Fibroblast of lung (primary cell): ENCODE data around the gene TMEM52. TPM values are rescaled to one million over a fixed set of nuclear protein-coding genes. Genes with fewer than 3 reads are reported as not detected.

Experiments
- DNase-seq, 2 donors: peaks; one replicate each; pipeline versions ENCODE4 v3.0.0 to v3.0.0-alpha.2; 2010; ENCODE audit warnings: low read depth in 2 of 2
- H2AFZ ChIP-seq: 2 replicates; pipeline ENCODE4 v1.5.1; 2012; ENCODE audit warnings: low read length, control low read depth, inconsistent platforms
- H3K27ac ChIP-seq: 2 replicates; pipeline ENCODE4 v1.5.1; 2011; ENCODE audit warnings: low read length, control low read depth; ENCODE audit not compliant: insufficient read depth
- H3K27me3 ChIP-seq: 2 replicates; pipeline ENCODE4 v1.5.1; 2011; ENCODE audit warnings: mild to moderate bottlenecking, low read length; ENCODE audit not compliant: control insufficient read depth, insufficient read depth
- H3K36me3 ChIP-seq: 2 replicates; pipeline ENCODE4 v1.5.1; 2011; ENCODE audit warnings: low read length; ENCODE audit not compliant: control insufficient read depth, insufficient read depth
- H3K4me1 ChIP-seq: 2 replicates; pipeline ENCODE4 v1.5.1; 2011; ENCODE audit warnings: low read length; ENCODE audit not compliant: control insufficient read depth, insufficient read depth; ENCODE audit errors: extremely low read depth
- H3K4me2 ChIP-seq: 2 replicates; pipeline ENCODE4 v1.5.1; 2011; ENCODE audit warnings: low read length, control low read depth; ENCODE audit not compliant: insufficient read depth; ENCODE audit errors: extremely low read depth
- H3K4me3 ChIP-seq, 4 experiments: fragments of 200-600 bp in 1 of 4; sonication (generic) in 1 of 4; replicated peaks in 1 of 4; 2 replicates each; pipeline ENCODE4 v1.5.1; 2011 to 2016; ENCODE audit warnings: low read length in 4 of 4, low read depth in 3 of 4, mild to moderate bottlenecking in 3 of 4, control low read depth in 2 of 4, inconsistent platforms in 1 of 4, mixed read lengths in 1 of 4; ENCODE audit not compliant: insufficient read depth in 1 of 4; ENCODE audit errors: control extremely low read depth in 1 of 4
- H3K79me2 ChIP-seq: 2 replicates; pipeline ENCODE4 v1.5.1; 2012; ENCODE audit warnings: mild to moderate bottlenecking, low read length, inconsistent platforms; ENCODE audit not compliant: control insufficient read depth, insufficient read depth
- H3K9ac ChIP-seq: 2 replicates; pipeline ENCODE4 v1.5.1; 2011; ENCODE audit warnings: mild to moderate bottlenecking, low read length, control low read depth; ENCODE audit not compliant: insufficient read depth
- H3K9me3 ChIP-seq: 2 replicates; pipeline ENCODE4 v1.5.1; 2012; ENCODE audit warnings: low read depth, low read length; ENCODE audit not compliant: control insufficient read depth, insufficient read depth
- H4K20me1 ChIP-seq: 2 replicates; pipeline ENCODE4 v1.5.1; 2011; ENCODE audit warnings: low read length; ENCODE audit not compliant: control insufficient read depth, insufficient read depth; ENCODE audit errors: extremely low read depth
- CTCF ChIP-seq, 2 donors: IDR thresholded peaks in 1 of 2; conservative IDR thresholded peaks in 1 of 2; 1 replicate in 1 of 2; 2 replicates in 1 of 2; pipeline ENCODE4 v1.5.1; 2011 to 2012; ENCODE audit warnings: low read length in 2 of 2, control low read depth in 1 of 2, inconsistent platforms in 1 of 2, low read depth in 1 of 2, mild to moderate bottlenecking in 1 of 2
- EZH2 ChIP-seq: IDR thresholded peaks from 2 replicates; pipeline ENCODE4 v1.5.1; 2012; ENCODE audit warnings: low read length, control low read depth, mild to moderate bottlenecking; ENCODE audit errors: missing control alignments
- polyA plus RNA-seq, 2 donors: library from polyadenylated mRNA; depleted of rRNA in 1 of 2; stranded (reverse) in 1 of 2; unstranded in 1 of 2; fragments of >200 nt; gene quantifications; 2 replicates each; pipeline ENCODE4 v1.2.1, GENCODE V29; 2011 to 2012; ENCODE audit warnings: missing spikeins in 1 of 2
- total RNA-seq: library from RNA; depleted of rRNA; stranded (reverse); fragments of >200 nt; gene quantifications from 2 replicates; pipeline ENCODE4 v1.2.1, GENCODE V29; 2014

TMEM52 gene
- total and polyA plus RNA-seq, 2 donors (not counting 1 experiment from before 2014, with no cell fraction given): 0.17 to 0.42 TPM

- DNase-seq: no peak
- Histone ChIP-seq H4K20me1 (no peaks in the 10 kb centered on the region), H3K9ac (no peak overlapping the region), H3K27me3 (no peaks in the 10 kb centered on the region), H3K4me1 (no peaks in the 10 kb centered on the region), H3K36me3 (no peaks in the 10 kb centered on the region), H3K4me3 (no peak overlapping the region), H3K9me3 (no peaks in the 10 kb centered on the region), H3K4me2 (no peak overlapping the region), H3K27ac (no peak overlapping the region), H3K79me2 (no peaks in the 10 kb centered on the region), H2AFZ (no peak overlapping the region)
- no peak for TF ChIP-seq EZH2
- TF ChIP-seq CTCF (conservative IDR thresholded peaks at IDR 0.05 in 1 of 2, IDR thresholded peaks at IDR 0.05 in 1 of 2; ENCODE audit: low read depth in 1 of 2, low read length in 2 of 2): no peak
Observed at GRCh38 chr1:1940123-1940425, 21.0 kb upstream of the TMEM52 start.

- Histone ChIP-seq H3K79me2 (no peaks in the 10 kb centered on the region), H3K4me3 (no peak overlapping the region), H3K9me3 (no peaks in the 10 kb centered on the region), H3K36me3 (no peaks in the 10 kb centered on the region), H4K20me1 (no peaks in the 10 kb centered on the region), H3K9ac (no peak overlapping the region), H3K27ac (no peak overlapping the region), H3K4me2 (no peak overlapping the region), H2AFZ (no peak overlapping the region), H3K27me3 (no peaks in the 10 kb centered on the region), H3K4me1 (no peaks in the 10 kb centered on the region)
- TF ChIP-seq CTCF (conservative IDR thresholded peaks at IDR 0.05 in 1 of 2, IDR thresholded peaks at IDR 0.05 in 1 of 2; ENCODE audit: low read depth in 1 of 2, low read length in 2 of 2): no peak
- no peak for TF ChIP-seq EZH2
- no peak for DNase-seq
Observed at GRCh38 chr1:1939296-1940122, 20.4 kb upstream of the TMEM52 start.

GRCh38 chr1:1938613-1939295 lies 19.7 kb upstream of the TMEM52 start:
- no peak overlapping the region for H2AFZ ChIP-seq
- H3K4me2 ChIP-seq: no peak overlapping the region
- H4K20me1 ChIP-seq: no peaks in the 10 kb centered on the region
- no peaks in the 10 kb centered on the region for H3K79me2 ChIP-seq
- no peaks in the 10 kb centered on the region for H3K27me3 ChIP-seq
- DNase-seq: no peak
- H3K9ac ChIP-seq: no peak overlapping the region
- H3K4me1 ChIP-seq: no peaks in the 10 kb centered on the region
- H3K9me3 ChIP-seq: no peaks in the 10 kb centered on the region
- H3K36me3 ChIP-seq: no peaks in the 10 kb centered on the region
- no peak overlapping the region for H3K27ac ChIP-seq
- H3K4me3 ChIP-seq: no peak overlapping the region
- no peak for TF ChIP-seq EZH2
- no peak for TF ChIP-seq CTCF (conservative IDR thresholded peaks at IDR 0.05 in 1 of 2, IDR thresholded peaks at IDR 0.05 in 1 of 2; ENCODE audit: low read depth in 1 of 2, low read length in 2 of 2)
